ENCODE results near the gene GRAMD4. TPM values are rescaled to one million over a fixed set of nuclear protein-coding genes. Genes with fewer than 3 reads are reported as not detected.

Gene GRAMD4
- total RNA-seq, 1 experiment from 2014 or later = 19.8 TPM

DNA sequence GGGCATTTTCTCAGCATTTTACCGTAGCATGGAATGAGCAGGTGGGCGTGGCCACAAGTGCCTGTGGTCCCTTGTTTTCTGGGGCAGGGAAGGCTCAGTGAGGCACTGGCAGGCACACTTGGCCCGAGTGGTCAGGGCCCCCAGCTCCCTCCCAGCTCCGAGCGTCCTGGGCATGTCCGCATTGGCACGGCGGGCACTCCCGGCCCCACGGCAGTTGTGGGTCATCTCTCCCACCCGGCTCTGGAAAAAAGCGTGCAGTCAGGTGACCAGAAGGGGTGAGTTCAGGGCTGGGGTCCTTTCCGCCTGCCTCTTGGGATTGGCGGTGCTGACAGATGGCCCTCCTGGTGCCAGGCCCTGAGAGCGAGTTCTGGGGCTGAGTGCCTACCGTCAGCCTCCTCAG is 55.8 kb downstream of the GRAMD4 start:
- Histone ChIP-seq H4K91ac (ENCODE audit: insufficient read length, low read depth, low read length) (no peak overlapping the region), H2BK20ac (ENCODE audit: low read depth, low read length, poor library complexity, severe bottlenecking) (no peak overlapping the region), H4K20me1 (ENCODE audit: control insufficient read depth, insufficient read depth, insufficient read length) (no peaks in the 10 kb centered on the region), H2BK15ac (ENCODE audit: low read depth, low read length) (no peak overlapping the region), H2BK12ac (ENCODE audit: insufficient read length, low read depth, low read length) (no peak overlapping the region), H3K27me3 (ENCODE audit: insufficient read depth, low read length) (no peaks in the 10 kb centered on the region), H3K14ac (ENCODE audit: insufficient read depth, low read length) (no peak overlapping the region), H4K5ac (ENCODE audit: insufficient read length, low read depth, low read length) (no peak overlapping the region), H3K27ac (ENCODE audit: insufficient read length, low read depth, low read length) (no peak overlapping the region), H2BK5ac (ENCODE audit: insufficient read length, low read length) (no peak overlapping the region), H3K79me1 (ENCODE audit: insufficient read depth, low read depth, low read length, poor library complexity, severe bottlenecking) (no peaks in the 10 kb centered on the region), H3K23ac (ENCODE audit: insufficient read length, low read depth, low read length) (no peak overlapping the region), H2AFZ (ENCODE audit: low read length) (no peak overlapping the region), H3K9me3 (ENCODE audit: control insufficient read depth, low read depth, low read length) (no peaks in the 10 kb centered on the region), H2BK120ac (ENCODE audit: low read depth, low read length, poor library complexity, severe bottlenecking) (no peak overlapping the region), H3K4me2 (ENCODE audit: insufficient read depth, insufficient read length, low read length) (no peak overlapping the region), H3K9ac (ENCODE audit: extremely low read depth, insufficient read length, low read length) (no peak overlapping the region), H3K23me2 (ENCODE audit: insufficient read length, low read depth, low read length, poor library complexity, severe bottlenecking) (no peaks in the 10 kb centered on the region), H3K4me1 (ENCODE audit: insufficient read depth, low read length) (no peaks in the 10 kb centered on the region), H3T11ph (ENCODE audit: low read length) (no peak overlapping the region), H3K18ac (ENCODE audit: insufficient read length, low read depth, low read length) (no peak overlapping the region), H2AK5ac (ENCODE audit: insufficient read length, low read length) (no peak overlapping the region), H3K79me2 (ENCODE audit: insufficient read depth, low read length) (no peaks in the 10 kb centered on the region), H4K8ac (replicated peaks; ENCODE audit: insufficient read length, low read depth, low read length) (no peak overlapping the region), H3K4ac (ENCODE audit: low read depth, low read length) (no peak overlapping the region), H3K56ac (ENCODE audit: insufficient read length, low read depth, low read length) (no peak overlapping the region)
- Mint-ChIP-seq H3K27ac (no peak overlapping the region), H3K27me3 (ENCODE audit: low read depth) (no peaks in the 10 kb centered on the region), H3K36me3 (ENCODE audit: insufficient read depth in 1 of 3, low read depth in 3 of 3) (peaks cover 0 to 3% (median 0%) of the 10 kb centered on the region in 3 experiments; a peak in 1 of 7 replicates), H3K4me3 (no peak overlapping the region), H3K4me1 (no peaks in the 10 kb centered on the region), H3K9me3 (no peaks in the 10 kb centered on the region)
- no CpG with 5 or more reads among the region's 16 CpGs for WGBS (ENCODE audit: extremely low coverage, insufficient read length, low lambda C conversion rate)
- no peak for TF ChIP-seq CTCF (conservative IDR thresholded peaks at IDR 0.05)
- DNase-seq = no peak

Data from H9 (cell line).